ENCODE measurements around the gene HNRNPA0.

DNA sequence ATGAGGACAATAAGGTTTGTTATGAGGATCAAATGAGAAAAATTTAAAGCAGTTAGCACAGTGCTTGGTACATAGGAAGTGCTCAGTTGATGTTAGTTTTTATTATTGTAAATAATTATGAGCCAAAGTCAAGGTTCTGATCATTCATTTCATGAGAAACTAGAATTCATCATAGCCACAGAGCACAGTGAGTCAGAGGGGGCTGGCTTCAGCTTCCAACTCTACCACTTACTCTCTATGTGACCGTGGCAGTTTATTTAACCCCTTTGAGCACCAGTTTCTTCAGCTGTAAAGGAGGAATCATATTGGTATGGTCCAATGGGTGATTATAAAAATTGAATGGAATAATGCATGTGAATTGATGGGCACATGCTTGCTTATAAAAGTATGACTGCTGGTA lies 57.7 kb downstream of the HNRNPA0 start:
- TF ChIP-seq, protein P1, sequence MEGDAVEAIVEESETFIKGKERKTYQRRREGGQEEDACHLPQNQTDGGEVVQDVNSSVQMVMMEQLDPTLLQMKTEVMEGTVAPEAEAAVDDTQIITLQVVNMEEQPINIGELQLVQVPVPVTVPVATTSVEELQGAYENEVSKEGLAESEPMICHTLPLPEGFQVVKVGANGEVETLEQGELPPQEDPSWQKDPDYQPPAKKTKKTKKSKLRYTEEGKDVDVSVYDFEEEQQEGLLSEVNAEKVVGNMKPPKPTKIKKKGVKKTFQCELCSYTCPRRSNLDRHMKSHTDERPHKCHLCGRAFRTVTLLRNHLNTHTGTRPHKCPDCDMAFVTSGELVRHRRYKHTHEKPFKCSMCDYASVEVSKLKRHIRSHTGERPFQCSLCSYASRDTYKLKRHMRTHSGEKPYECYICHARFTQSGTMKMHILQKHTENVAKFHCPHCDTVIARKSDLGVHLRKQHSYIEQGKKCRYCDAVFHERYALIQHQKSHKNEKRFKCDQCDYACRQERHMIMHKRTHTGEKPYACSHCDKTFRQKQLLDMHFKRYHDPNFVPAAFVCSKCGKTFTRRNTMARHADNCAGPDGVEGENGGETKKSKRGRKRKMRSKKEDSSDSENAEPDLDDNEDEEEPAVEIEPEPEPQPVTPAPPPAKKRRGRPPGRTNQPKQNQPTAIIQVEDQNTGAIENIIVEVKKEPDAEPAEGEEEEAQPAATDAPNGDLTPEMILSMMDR (IDR thresholded peaks at IDR 0.05; ENCODE audit: extremely low read depth in 1 of 2, insufficient read depth in 1 of 2, low read depth in 1 of 2, low read length in 2 of 2), result no peak
- TF ChIP-seq POLR2A (IDR thresholded peaks at IDR 0.05; ENCODE audit: low read depth, low read length) (no peak), POLR2AphosphoS5 (IDR thresholded peaks at IDR 0.05; ENCODE audit: insufficient read depth, low read depth, low read length) (no peak), EZH2 (IDR thresholded peaks at IDR 0.05; ENCODE audit: borderline replicate concordance, low read depth, low read length, severe bottlenecking) (no peak), JUN (IDR thresholded peaks at IDR 0.05; ENCODE audit: borderline replicate concordance, insufficient read depth, insufficient read length, low read depth) (no peak)
